Measurements from ENCODE around the gene MAP3K5.

GRCh38 chr6:136514591-136514990 lies 277.7 kb downstream of the MAP3K5 start:
- TF ChIP-seq POLR2A (IDR thresholded peaks at IDR 0.05) (no peak), CTCF (IDR thresholded peaks at IDR 0.05) (no peak), EP300 (IDR thresholded peaks at IDR 0.05) (no peak)
